OCI-M2 (cell line): ENCODE data around the gene APOL1.
"Not testable (repeated sequence)": the region's sequence is repeated elsewhere in the genome, so short reads cannot be mapped to it uniquely, and the experiment has no call there.

ENCODE experiments used
- DNase-seq: peaks from one replicate; lab custom pipeline; 2025; ENCODE audit not compliant: unreplicated experiment; lab: John Stamatoyannopoulos, UW

Gene APOL1

DNA sequence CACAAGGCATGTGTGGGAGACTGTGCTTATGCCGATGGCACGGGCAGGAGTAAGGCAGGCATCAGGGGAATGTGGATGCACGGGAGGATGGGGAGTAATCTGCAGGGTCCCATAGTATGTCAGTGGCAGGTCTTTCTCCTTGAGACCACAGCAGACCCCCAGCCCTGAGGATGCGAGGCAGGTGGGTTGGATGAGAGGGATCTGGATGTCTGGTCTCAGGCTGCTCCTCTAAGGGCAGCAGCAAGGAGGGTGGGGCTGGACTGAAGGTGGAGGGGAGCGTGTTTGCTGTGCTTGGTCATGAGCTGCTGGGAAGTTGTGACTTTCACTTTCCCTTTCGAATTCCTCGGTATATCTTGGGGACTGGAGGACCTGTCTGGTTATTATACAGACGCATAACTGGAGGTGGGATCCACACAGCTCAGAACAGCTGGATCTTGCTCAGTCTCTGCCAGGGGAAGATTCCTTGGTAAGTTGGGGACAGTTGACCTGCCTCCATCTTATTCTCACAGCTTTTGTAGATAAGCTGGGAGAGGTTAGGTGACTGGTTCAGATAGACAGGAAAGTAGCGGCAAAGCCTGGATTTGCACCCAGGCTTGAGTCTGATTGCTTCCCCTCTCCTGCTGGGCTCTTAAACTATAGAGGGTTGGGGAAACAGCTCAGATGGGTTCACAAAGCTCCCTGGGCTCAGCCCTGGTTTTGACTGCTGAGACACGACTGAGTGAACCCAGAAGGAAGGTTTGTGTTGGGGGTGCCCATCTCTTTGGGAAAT, at the start of gene APOL1:
Gene APOL1 (plus strand): TSS at position 380 of the 769 bp plus-strand sequence. CDS start 1,823 bp downstream, outside the sequence.
- DNase-seq, result no peak

- DNase-seq, result not testable (repeated sequence)
Observed at GRCh38 chr22:36203441-36203840, 49.5 kb upstream of the APOL1 start.

GRCh38 chr22:36204001-36204631, 48.8 kb upstream of the APOL1 start:
- DNase-seq, result no peak

DNA sequence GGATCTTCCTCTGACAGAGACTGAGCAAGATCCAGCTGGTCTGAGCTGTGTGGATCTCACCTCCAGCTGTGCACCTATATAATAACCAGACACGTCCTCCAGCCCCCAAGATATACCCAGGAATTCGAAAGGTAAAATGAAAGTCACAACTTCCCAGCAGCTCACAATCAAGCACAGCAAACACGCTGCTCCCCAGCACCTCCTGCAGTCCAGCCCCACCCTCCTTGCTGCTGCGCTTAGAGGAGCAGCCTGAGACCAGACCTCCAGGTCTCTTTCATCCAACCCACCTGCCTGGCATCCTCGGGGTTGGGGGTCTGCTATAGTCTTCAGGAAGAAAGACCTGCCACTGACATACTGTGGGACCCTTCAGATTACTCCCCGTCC, 48.3 kb upstream of the APOL1 start:
- no peak for DNase-seq

- DNase-seq, result not testable (repeated sequence)
Observed at GRCh38 chr22:36205573-36205972, 47.4 kb upstream of the APOL1 start.

DNA sequence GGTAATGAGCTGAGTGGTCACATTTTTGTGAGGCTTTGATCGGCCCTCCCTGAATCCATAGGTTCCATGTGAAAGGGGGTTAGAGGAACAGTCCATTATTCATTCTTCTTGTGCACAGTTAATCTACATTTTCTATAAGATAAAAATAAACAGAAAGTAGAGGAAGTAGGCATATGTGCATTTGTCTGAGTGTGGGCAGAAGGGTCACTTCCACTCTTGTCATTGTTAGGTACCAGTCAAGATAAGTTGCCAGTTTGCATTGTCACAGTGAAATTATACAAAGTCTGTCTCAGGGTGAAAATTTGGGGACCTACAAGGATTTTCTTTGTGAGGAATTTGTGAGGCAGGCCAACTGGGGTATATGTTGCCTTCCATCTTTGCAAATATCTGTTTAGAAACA, 46.7 kb upstream of the APOL1 start:
- no peak for DNase-seq

GRCh38 chr22:36208162-36208765, 44.7 kb upstream of the APOL1 start:
- DNase-seq, result no peak

DNA sequence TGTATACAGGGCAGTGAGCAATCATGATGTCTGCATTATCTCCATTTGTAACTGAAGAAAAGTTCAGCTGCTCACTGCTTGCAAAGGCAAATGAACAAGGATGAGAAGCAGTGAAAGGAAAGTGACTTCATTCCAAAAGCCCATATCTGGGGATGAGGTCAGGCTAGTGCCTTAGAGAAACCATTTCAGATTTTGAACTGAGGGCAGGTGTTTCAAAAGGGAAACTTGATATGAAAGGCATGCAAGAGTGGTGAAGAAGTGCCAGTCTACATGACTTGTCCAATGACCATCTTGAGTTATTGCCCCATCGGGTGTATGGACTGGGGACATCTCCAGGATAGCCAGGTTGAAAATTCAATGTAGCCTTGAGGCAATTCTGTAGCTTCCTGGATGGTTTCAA, 44.0 kb upstream of the APOL1 start:
- DNase-seq, result no peak

DNA sequence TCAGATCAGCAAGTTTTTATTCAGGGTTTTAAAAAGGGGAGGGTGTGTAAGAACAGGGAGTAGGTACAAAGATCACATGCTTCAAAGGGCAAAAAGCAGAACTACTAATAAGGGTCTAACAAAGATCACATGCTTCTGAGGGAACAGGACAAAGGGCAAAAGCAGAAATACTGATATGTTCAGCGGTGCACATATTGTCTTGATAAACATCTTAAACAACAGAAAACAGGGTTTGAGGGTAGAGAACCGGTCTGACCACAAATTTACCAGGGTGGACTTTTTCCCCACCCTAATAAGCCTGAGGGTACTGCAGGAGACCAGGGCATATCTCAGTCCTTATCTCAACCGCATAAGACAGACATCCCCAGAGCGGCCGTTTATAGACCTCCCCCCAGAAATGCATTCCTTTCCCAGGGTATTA, 43.4 kb upstream of the APOL1 start:
- DNase-seq, result not testable (repeated sequence)

DNA sequence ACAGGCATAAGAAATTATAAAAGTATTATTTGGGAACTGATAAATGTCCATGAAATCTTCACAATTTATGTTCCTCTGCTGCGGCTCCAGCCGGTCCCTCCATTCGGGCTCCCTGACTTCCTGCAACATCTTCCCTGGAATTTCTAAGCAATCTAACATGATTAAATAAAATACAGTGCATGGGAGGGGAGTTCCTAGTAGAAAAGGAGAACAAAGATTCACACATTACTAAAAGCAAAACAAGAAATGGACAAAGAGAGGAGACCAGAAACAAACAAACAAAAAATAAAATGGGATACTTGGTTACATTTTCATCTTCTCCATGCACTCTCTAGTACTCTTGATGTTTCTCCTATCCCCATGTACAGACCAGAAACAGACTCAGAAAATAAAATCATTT, 42.7 kb upstream of the APOL1 start:
- DNase-seq, result no peak

GRCh38 chr22:36211237-36211861, 41.6 kb upstream of the APOL1 start:
- no peak for DNase-seq

GRCh38 chr22:36212901-36213300, 40.0 kb upstream of the APOL1 start:
- DNase-seq, result no peak

- DNase-seq, result no peak
Observed at GRCh38 chr22:36213586-36213985, 39.3 kb upstream of the APOL1 start.

DNA sequence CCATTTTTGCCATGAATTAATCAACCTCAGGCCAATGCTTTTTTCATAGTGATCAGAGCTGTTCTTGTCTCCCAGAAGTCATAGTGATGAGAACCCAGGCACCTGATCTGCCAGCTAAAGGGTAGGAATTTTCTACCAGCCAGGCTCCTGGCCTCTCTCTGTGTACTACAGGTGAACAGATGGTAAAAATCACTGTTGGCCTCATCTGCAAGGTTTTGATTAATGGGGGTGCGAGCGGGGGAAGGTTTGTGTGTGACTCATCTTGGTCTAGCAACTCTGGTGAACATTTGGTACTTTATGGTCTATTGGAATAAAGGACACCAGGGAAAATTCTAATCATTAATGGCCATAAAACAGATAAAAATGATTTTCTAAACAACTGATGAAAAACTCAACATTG, 37.0 kb upstream of the APOL1 start:
- no peak for DNase-seq

GRCh38 chr22:36218648-36219193, 34.2 kb upstream of the APOL1 start:
- no peak for DNase-seq

- DNase-seq, result no peak
Observed at GRCh38 chr22:36220451-36220921, 32.4 kb upstream of the APOL1 start.

GRCh38 chr22:36221799-36222751, 30.9 kb upstream of the APOL1 start:
- no peak for DNase-seq

DNA sequence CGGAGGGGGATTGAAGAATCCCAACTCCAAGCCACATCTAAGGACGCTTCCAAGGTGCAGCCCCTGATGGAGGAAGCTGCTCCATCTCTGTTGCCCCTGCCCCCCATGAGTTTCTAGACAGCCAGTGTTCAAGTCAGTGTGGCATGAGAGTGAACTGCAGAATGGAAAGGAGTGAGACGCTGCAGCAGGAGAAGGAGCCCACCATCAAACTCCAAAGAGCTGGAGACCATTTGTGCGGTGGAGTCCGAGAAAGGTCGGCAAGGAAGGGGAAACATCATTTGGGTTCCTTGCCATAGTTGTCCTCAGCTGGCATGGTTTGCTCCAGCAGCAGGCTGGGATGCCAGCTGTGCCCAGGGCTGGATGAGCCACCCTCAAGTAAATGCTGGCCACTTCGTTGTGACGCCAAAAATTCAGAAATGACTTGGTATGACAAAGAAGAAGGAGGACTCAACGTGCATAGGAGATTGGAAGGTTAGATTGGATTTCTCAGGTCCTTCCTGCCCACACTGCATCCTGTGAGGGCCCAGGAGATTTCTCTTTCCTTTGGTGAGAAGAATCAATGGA, 30.0 kb upstream of the APOL1 start:
- no peak for DNase-seq

DNA sequence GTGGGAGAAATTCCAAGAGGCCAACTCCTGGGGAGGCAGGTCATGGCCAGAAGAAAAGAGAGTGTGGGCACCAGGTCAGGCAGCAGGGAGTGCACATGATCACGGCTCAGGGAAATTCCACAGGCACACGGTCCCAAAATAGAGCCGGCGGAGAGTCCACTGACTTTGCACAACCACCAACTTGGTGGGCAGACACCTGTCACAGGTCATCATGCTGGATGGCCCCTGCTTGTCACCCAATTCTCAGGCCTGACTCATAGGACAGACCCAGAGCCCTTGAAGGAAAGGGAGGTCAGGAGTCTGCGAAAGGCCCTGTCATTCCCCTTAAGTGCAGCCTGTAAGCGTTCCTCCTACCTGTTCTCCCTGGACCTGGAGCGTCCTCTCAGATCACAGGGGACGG, 29.4 kb upstream of the APOL1 start:
- no peak for DNase-seq

DNA sequence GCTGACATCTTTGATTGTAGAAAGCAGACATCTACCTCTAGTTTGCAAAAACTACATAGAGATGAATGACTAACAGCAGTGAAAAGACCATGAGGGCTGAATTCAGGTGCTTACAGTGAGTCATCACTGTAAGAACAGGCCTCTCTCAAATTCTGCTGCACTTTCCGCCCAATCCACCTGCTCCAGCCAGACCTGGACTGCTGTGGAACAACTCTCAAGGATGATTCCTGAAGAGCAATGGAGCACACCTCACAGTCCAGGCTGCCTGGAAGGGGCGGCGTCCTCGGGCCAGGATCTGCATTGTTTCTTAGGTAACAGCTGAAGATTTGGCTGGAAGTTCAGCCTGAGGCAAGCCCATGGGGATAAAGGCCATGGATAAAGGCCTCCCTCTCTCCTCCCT, 28.7 kb upstream of the APOL1 start:
- DNase-seq, result no peak
